SH-SY5Y (cell line): Measurements from ENCODE around the gene UVSSA.

Experiments used
- GATA2 ChIP-seq: IDR thresholded peaks from 2 replicates; pipeline ENCODE4 v1.6.1; 2011; ENCODE audit warnings: mild to moderate bottlenecking, low read depth, low read length
- GATA3 ChIP-seq: IDR thresholded peaks from 2 replicates; pipeline ENCODE4 v1.6.1; 2011; ENCODE audit warnings: low read depth, mild to moderate bottlenecking, low read length, moderate library complexity

- TF ChIP-seq GATA2 (no peak), GATA3 (no peak)
Observed at GRCh38 chr4:1399508-1400190, 52.6 kb downstream of the UVSSA start.
